Right atrium auricular region (tissue), 2 donors: ENCODE data around the gene ARFGAP1. TPM values are rescaled to one million over a fixed set of nuclear protein-coding genes. Genes with fewer than 3 reads are reported as not detected.
"Not testable (repeated sequence)": the region's sequence is repeated elsewhere in the genome, so short reads cannot be mapped to it uniquely, and the experiment has no call there.

Source experiments
- DNase-seq: peaks from one replicate; pipeline ENCODE4 v3.0.0-alpha.2; 2019; ENCODE audit warnings: low spot score
- H3K27ac ChIP-seq, 2 donors: fragments of 200-600 bp; sonication (generic); 1 replicate in 1 of 2; 2 replicates in 1 of 2; pipeline ENCODE4 v1.5.1; 2016 to 2019
- H3K27me3 ChIP-seq, 2 donors: fragments of 200-600 bp; sonication (generic); one replicate each; pipeline versions ENCODE4 v1.5.1 to v1.6.0; 2017 to 2019
- H3K36me3 ChIP-seq: fragments of 200-600 bp; sonication (generic); one replicate; pipeline ENCODE4 v1.5.1; 2016
- H3K4me1 ChIP-seq, 2 donors: fragments of 200-600 bp; sonication (generic); one replicate each; pipeline versions ENCODE4 v1.5.1 to v1.6.0; 2017 to 2019
- H3K4me3 ChIP-seq, 2 donors: fragments of 200-600 bp; sonication (generic); 1 replicate in 1 of 2; 2 replicates in 1 of 2; pipeline ENCODE4 v1.5.1; 2017 to 2019; ENCODE audit warnings: mild to moderate bottlenecking in 1 of 2, moderate library complexity in 1 of 2
- H3K9me3 ChIP-seq, 2 donors: fragments of 200-600 bp; sonication (generic); one replicate each; pipeline ENCODE4 v1.5.1; 2019
- CTCF ChIP-seq, 2 donors: fragments of 200-600 bp; sonication (generic); IDR thresholded peaks; one replicate each; pipeline ENCODE4 v1.5.1; 2019; ENCODE audit warnings: antibody characterized with exemption in 2 of 2
- total RNA-seq, 2 donors: library from RNA; depleted of rRNA; stranded (reverse); fragments of >200 nt; gene quantifications; one replicate each; pipeline ENCODE4 v1.1.0, GENCODE V29; 2016

Gene ARFGAP1
- total RNA-seq, 2 donors from 2014 or later = 19.1 to 20.7 TPM

GRCh38 chr20:63301671-63302070, 29.1 kb downstream of the ARFGAP1 start:
- Histone ChIP-seq H3K36me3 (no peaks in the 10 kb centered on the region), H3K27ac (no peak overlapping the region), H3K4me1 (no peaks in the 10 kb centered on the region), H3K9me3 (peaks cover 0 to 21% of the 10 kb centered on the region in 2 donors), H3K4me3 (no peak overlapping the region), H3K27me3 (peaks cover 4 to 16% of the 10 kb centered on the region in 2 donors)
- no peak for TF ChIP-seq CTCF (IDR thresholded peaks at IDR 0.05)
- no peak for DNase-seq

- H3K27ac ChIP-seq = no peak overlapping the region
- no peak for TF ChIP-seq CTCF (IDR thresholded peaks at IDR 0.05)
Observed at GRCh38 chr20:63303095-63303666, 30.6 kb downstream of the ARFGAP1 start.

GRCh38 chr20:63305393-63305792, 32.8 kb downstream of the ARFGAP1 start:
- TF ChIP-seq CTCF (IDR thresholded peaks at IDR 0.05) = no peak
- peaks cover 0 to 7% of the 10 kb centered on the region in 2 donors for H3K4me1 ChIP-seq
- no peak for DNase-seq
- no peaks in the 10 kb centered on the region for H3K27me3 ChIP-seq
- H3K27ac ChIP-seq = no peak overlapping the region
- no peak overlapping the region for H3K4me3 ChIP-seq
- H3K36me3 ChIP-seq = no peaks in the 10 kb centered on the region
- peaks cover 0 to 21% of the 10 kb centered on the region in 2 donors for H3K9me3 ChIP-seq

More at GRCh38 chr20:63303095-63303666, 30.6 kb downstream of the ARFGAP1 start:
- H3K36me3 ChIP-seq = no peaks in the 10 kb centered on the region
- no peaks in the 10 kb centered on the region for H3K4me1 ChIP-seq
- DNase-seq = no peak
- H3K9me3 ChIP-seq = peaks cover 0 to 21% of the 10 kb centered on the region in 2 donors
- H3K27me3 ChIP-seq = peaks cover 0 to 3% of the 10 kb centered on the region in 2 donors
- no peak overlapping the region for H3K4me3 ChIP-seq

- not testable (repeated sequence) for H3K4me3 ChIP-seq, DNase-seq, H3K27me3 ChIP-seq, H3K36me3 ChIP-seq, H3K27ac ChIP-seq, H3K4me1 ChIP-seq
- H3K9me3 ChIP-seq = peaks cover 0 to 16% of the 10 kb centered on the region in 2 donors
Observed at GRCh38 chr20:63305933-63306672, 33.5 kb downstream of the ARFGAP1 start.

- Histone ChIP-seq H3K27ac (no peak overlapping the region), H3K4me3 (no peak overlapping the region), H3K36me3 (no peaks in the 10 kb centered on the region), H3K4me1 (peaks cover 0 to 7% of the 10 kb centered on the region in 2 donors), H3K27me3 (no peaks in the 10 kb centered on the region), H3K9me3 (peaks cover 0 to 8% of the 10 kb centered on the region in 2 donors)
- TF ChIP-seq CTCF (IDR thresholded peaks at IDR 0.05) = no peak
- DNase-seq = no peak
Observed at GRCh38 chr20:63306673-63307537, 34.3 kb downstream of the ARFGAP1 start.
